Prostate gland (tissue), 2 donors: ENCODE measurements around the gene ZBTB7C.

Experiments used
- POLR2A ChIP-seq: fragments of 450-650 bp; IDR thresholded peaks from one replicate; pipeline ENCODE4 v1.6.1; 2016; ENCODE audit warnings: antibody characterized with exemption, mild to moderate bottlenecking
- POLR2AphosphoS5 ChIP-seq: sonication (generic); formaldehyde crosslinking; IDR thresholded peaks from one replicate; pipeline ENCODE4 v1.6.1; 2017; ENCODE audit warnings: antibody characterized with exemption
- TF ChIP-seq, protein P1 (sequence below), 4 experiments: fragments of 200-600 bp in 2 of 4; fragments of 450-650 bp in 2 of 4; sonication (generic) in 2 of 4; IDR thresholded peaks; 1 replicate in 3 of 4; 2 replicates in 1 of 4; pipeline ENCODE4 v1.5.1; 2016 to 2019; ENCODE audit warnings: antibody characterized with exemption in 4 of 4, mild to moderate bottlenecking in 2 of 4, moderate library complexity in 2 of 4

DNA sequence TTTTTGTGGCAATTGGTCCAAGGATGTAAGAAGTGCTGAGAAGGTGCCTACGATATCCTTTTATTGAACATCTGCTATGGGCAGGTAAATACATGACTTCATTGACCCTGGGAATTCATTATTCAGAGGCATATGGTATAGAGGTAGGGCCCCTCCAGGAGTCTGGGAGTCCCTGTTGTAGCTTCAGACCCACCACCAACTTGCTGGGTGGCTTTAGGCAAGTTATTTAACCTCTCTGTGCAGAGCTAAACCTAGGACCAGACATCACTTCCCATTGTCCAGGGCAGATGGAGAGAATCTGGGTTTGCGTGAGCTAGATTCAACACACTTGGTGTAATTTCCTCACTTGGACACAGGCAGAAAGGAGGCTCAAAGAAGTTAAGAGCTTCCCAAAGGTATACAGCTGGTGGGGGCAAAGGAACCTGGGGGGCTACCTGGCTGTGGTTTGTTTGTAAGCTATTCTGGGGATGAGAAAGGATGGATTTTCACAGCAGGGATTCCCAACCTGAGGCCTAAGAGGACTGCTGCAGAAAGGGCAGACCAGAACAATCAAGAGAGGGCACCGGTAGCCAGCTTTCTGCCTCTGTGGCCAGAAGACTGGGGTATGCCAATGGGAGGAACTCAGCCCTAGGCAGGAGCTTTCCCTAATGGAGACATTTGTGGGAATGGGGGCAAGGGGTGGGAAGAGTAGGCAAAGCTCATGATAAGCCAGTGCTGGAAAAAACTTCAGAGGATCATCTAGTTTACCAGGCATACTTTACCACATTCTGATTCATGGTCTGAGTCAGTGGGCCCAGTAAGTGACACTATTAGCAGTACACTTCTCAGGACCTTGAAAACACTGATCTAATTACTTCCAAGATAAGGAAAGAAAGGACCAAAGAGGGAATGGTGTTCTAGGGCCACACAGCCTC, 376.1 kb downstream of the ZBTB7C start:
- TF ChIP-seq, protein P1, sequence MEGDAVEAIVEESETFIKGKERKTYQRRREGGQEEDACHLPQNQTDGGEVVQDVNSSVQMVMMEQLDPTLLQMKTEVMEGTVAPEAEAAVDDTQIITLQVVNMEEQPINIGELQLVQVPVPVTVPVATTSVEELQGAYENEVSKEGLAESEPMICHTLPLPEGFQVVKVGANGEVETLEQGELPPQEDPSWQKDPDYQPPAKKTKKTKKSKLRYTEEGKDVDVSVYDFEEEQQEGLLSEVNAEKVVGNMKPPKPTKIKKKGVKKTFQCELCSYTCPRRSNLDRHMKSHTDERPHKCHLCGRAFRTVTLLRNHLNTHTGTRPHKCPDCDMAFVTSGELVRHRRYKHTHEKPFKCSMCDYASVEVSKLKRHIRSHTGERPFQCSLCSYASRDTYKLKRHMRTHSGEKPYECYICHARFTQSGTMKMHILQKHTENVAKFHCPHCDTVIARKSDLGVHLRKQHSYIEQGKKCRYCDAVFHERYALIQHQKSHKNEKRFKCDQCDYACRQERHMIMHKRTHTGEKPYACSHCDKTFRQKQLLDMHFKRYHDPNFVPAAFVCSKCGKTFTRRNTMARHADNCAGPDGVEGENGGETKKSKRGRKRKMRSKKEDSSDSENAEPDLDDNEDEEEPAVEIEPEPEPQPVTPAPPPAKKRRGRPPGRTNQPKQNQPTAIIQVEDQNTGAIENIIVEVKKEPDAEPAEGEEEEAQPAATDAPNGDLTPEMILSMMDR (IDR thresholded peaks at IDR 0.05) = no peak
- TF ChIP-seq POLR2AphosphoS5 (no peak), POLR2A (no peak)
